Stimulated activated CD4-positive, alpha-beta T cell treated with anti-CD3 and anti-CD28 coated beads, TNF-alpha, amount 100 ng/mL, for 1 hour (primary cell): ENCODE data around the gene C1orf105.
A peak's percentile ranks its signal among the peaks of the same experiment; 100 is the strongest.
"Not testable (repeated sequence)": the region's sequence is repeated elsewhere in the genome, so short reads cannot be mapped to it uniquely, and the experiment has no call there.

Experiments used
- DNase-seq, 3 donors: peaks; one replicate each; pipeline ENCODE4 v3.0.0-alpha.2; 2020; ENCODE audit warnings: low read depth in 3 of 3, low spot score in 1 of 3

The C1orf105 gene

GRCh38 chr1:172425339-172425738 is 4.9 kb downstream of the C1orf105 start:
- no peak for DNase-seq

- no peak for DNase-seq
Observed at GRCh38 chr1:172427191-172427590, 6.7 kb downstream of the C1orf105 start.

GRCh38 chr1:172429331-172430127 is 9.0 kb downstream of the C1orf105 start:
- no peak for DNase-seq

- no peak for DNase-seq
Observed at GRCh38 chr1:172430128-172430454, 9.6 kb downstream of the C1orf105 start.

- DNase-seq = no peak
Observed at GRCh38 chr1:172431204-172431603, 10.7 kb downstream of the C1orf105 start.

GRCh38 chr1:172431721-172432192 is 11.3 kb downstream of the C1orf105 start:
- no peak for DNase-seq

- not testable (repeated sequence) for DNase-seq
Observed at GRCh38 chr1:172437183-172437582, 16.7 kb downstream of the C1orf105 start.

GRCh38 chr1:172442404-172442803 is 21.9 kb downstream of the C1orf105 start:
- DNase-seq = no peak

GRCh38 chr1:172442843-172443565 is 22.5 kb downstream of the C1orf105 start:
- DNase-seq = no peak

- DNase-seq = peak; percentile 75 to 90 (median 81)
Observed at GRCh38 chr1:172443666-172444453, 23.4 kb downstream of the C1orf105 start, which contains the start of gene PIGC. Gene PIGC, minus strand, starts transcription at chr1:172444069. Its CDS starts 1,447 bp downstream, at chr1:172442622.

- DNase-seq = no peak
Observed at GRCh38 chr1:172446547-172446946, 26.1 kb downstream of the C1orf105 start.

GRCh38 chr1:172447641-172448040 is 27.2 kb downstream of the C1orf105 start:
- DNase-seq = no peak

GRCh38 chr1:172448995-172449584 is 28.6 kb downstream of the C1orf105 start:
- no peak for DNase-seq

GRCh38 chr1:172449585-172450523 is 29.4 kb downstream of the C1orf105 start:
- no peak for DNase-seq

- no peak for DNase-seq
Observed at GRCh38 chr1:172450524-172450885, 30.0 kb downstream of the C1orf105 start.

- DNase-seq = no peak
Observed at GRCh38 chr1:172451002-172451443, 30.5 kb downstream of the C1orf105 start.

GRCh38 chr1:172452536-172453152 is 32.2 kb downstream of the C1orf105 start:
- DNase-seq = no peak

GRCh38 chr1:172453153-172453545 is 32.7 kb downstream of the C1orf105 start:
- no peak for DNase-seq

GRCh38 chr1:172453607-172454006 is 33.1 kb downstream of the C1orf105 start:
- no peak for DNase-seq

GRCh38 chr1:172455451-172455850 is 35.0 kb downstream of the C1orf105 start:
- no peak for DNase-seq
